GM10266 (cell line): ENCODE measurements around the gene DIP2C.

Experiments used
- DNase-seq: peaks from one replicate; pipeline ENCODE4 v3.0.0; 2012; ENCODE audit errors: extremely low spot score
- CTCF ChIP-seq: IDR thresholded peaks from 2 replicates; pipeline ENCODE4 v1.5.1; 2012; ENCODE audit warnings: mild to moderate bottlenecking, low read depth; ENCODE audit not compliant: control insufficient read depth, insufficient read depth; ENCODE audit errors: missing control alignments

The DIP2C gene

GRCh38 chr10:489330-489729, 200.1 kb downstream of the DIP2C start:
- DNase-seq, result no peak
- TF ChIP-seq CTCF, result no peak

- no peak for TF ChIP-seq CTCF
Measured at GRCh38 chr10:488933-489215, 200.6 kb downstream of the DIP2C start.

GRCh38 chr10:488081-488932, 201.2 kb downstream of the DIP2C start:
- no peak for DNase-seq
- TF ChIP-seq CTCF, result no peak

More at GRCh38 chr10:488933-489215, 200.6 kb downstream of the DIP2C start:
- DNase-seq, result no peak

- no peak for DNase-seq
Measured at GRCh38 chr10:486666-487322, 202.7 kb downstream of the DIP2C start.

GRCh38 chr10:486206-486605, 203.3 kb downstream of the DIP2C start:
- no peak for DNase-seq
- TF ChIP-seq CTCF, result no peak

More at GRCh38 chr10:486666-487322, 202.7 kb downstream of the DIP2C start:
- no peak for TF ChIP-seq CTCF

- DNase-seq, result no peak
- TF ChIP-seq CTCF, result no peak
Measured at GRCh38 chr10:485776-486175, 203.7 kb downstream of the DIP2C start.
